ENCODE data around the gene KCTD17.
A peak's percentile ranks its signal among the peaks of the same experiment; 100 is the strongest.

Gene KCTD17

DNA sequence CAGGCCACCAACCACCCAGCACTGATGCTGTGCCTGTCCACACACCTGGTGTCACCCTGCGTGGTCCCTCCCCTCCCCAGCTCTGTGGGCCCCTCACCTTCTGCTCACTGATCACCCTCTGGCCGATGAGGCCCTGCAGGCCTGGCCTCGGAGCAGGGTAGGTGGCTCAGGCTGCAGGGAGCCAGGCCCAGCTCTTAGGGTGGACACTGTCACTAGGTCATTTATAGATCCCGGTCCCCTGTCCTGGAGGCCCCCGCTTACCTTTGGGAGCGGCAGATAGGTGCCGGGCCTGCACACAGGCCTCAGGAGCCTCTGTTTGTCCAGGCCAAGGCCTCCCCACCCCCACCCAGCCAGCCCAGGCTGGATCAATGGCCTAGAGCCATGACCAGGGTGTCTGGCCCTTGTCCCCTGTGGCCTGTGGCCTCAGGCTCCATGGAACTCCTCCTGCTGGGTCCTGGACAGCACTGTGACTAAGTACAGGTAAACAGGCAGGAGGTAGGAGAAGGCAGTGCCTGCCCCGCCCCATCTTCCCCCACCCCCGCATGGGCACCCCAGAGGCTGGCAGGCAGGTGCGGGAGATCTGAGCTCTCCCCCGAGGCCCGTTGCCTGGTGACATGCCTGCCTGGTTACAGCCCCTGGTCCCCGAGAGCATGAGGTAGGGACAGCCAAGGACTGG, 57.8 kb downstream of the KCTD17 start, which contains the start of gene TMPRSS6:
TSS of gene TMPRSS6 (minus strand) at position 472 of the 676 bp plus-strand sequence. CDS start 6,296 bp downstream, outside the sequence.
- DNase-seq = peak; percentile 36

DNA sequence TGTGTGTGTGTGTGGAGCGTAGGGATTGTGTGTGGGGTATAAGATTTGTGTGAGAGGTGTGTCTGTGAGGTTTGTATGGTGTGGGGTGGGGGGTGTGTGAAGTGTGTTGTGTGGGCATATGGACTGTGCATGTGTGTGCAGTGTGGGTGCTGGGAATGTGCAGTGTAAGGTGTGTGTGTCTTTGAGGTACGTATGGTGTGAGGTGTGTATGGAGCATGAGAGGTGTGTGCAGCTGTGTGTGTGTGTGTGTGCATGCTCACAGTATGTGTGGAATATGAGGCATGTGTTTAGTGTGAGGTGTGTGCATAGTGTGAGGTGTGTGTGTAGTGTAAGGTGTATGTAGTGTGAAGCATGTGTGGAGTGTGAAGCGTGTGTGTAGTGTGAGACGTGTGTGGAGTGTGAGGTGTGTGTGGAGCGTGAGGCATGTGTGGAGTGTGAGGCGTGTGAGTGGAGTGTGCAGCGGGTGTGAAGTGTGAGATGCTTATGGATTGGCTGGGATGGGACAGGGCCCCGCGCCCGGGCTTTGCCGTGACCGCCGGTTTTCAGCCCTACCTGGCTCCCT, 59.7 kb downstream of the KCTD17 start:
- DNase-seq = no peak

DNA sequence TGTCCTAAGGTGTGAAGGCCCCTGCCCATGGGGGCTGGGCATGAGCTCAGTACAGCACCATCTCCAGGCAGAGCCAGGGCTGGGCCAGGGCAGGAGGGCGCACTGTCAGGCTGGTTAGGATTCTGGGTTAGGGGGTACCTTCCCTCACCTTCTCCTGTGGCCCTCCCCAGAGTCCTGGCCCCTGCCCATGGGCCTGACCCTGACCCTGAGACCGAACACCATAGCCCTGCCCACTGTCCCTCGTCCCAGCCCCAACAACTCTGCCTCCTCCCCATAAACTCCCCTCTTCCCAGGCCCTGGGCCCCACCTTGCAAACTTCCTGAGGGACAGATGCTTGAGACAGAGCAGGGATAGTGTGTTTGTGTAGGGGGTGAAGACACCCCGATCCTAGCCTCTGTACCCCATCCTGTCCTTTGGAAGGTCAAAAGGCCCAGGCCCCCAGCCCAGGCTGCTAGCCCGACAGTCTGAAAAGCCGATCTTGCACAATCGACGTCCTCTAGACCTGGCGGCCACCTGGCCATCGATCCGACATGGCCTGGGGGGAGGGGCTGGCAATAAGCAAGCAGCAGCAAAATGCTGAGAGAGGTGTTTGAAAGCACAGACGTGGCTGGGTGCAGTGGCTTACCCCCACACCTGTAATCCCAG, 60.7 kb downstream of the KCTD17 start:
- no peak for DNase-seq

Measured in NCI-H1105 treated with DMSO at 0.1 percent for 48 hours (cell line).